DLD1 (cell line): ENCODE measurements around the gene SAMD9.
"Not testable (repeated sequence)": the region's sequence is repeated elsewhere in the genome, so short reads cannot be mapped to it uniquely, and the experiment has no call there.

Source experiments
- in situ Hi-C: cut with HindIII; loops from 2 replicates; pipeline ENCODE4 v1.10.0; 2017; ENCODE audit warnings: low sequenced_read_pairs

SAMD9 gene

DNA sequence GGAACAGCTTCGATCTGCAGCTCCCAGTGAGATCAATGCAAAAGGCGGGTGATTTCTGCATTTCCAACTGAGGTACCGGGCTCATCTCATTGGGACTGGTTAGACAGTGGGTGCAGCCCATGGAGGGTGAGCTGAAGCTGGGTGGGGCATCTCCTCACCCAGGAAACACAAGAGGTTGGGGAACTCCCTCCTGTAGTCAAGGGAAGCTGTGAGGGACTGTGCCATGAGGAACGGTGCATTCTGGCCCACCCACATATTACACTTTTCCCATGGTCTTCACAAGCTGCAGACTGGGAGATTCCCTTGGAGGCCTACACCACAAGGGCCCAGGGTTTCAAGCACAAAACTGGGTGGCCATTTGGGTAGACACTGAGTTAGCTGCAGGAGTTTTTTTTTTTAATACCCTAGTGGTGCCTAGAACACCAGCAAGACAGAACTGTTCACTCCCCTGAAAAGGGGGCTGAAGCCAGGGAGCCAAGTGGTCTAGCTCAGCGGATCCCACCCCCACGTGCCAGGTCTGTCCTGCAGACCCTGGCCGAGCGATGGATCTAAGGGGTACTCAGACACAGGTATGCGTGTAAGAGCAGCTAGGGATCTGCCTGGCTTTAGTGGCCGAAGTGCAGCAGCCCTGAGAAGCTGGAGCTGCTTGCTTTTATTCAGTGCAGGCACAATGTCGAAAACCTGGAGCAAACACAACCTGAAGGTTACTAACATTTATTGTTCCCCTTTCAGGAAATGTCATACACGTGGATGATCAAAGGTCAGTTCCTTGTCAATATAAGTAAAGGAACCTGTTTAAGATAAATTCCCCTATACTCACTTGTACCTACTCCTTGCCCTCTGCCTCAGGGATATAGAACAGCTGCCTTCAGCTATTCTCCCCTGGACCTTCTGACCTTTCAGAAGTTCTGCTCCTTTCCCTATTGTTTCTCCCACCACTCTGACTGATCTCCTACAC lies 3.1 kb upstream of the SAMD9 start:
- in situ Hi-C loops, result no loop called here

DNA sequence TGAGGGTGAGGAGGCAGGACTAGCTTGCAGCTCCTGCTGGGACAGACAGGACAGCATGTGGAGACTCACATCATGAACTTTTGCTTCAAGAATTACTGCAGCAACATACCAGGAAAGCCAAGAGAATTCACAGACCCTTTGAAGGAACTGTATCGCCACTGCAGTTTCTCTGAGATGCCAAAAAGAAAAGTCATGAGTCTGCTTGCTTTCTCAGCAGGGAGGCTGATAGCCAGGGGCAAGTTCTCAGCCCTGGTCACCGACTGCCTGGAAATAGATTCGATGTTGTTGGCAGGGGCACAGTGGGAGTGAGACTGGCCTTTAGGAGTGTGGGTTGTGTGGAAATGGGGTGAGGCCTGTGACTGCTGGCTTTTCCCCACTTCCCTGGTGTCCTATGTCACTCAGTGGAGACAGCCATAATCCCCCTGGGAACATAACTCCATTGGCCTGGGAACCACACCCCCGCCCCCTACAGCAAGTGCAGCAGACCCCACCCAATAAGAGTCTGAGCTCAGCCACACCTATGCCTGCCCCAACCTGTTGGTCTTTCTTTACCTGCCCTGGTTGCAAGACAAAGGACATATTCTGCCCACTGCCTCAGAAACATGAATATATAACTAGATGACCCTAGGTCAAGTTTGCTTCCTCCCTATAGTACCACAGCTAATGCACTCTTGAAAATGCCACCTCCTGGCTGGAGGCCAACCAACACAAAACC lies 1.6 kb upstream of the SAMD9 start:
- in situ Hi-C loops, result no loop called here

DNA sequence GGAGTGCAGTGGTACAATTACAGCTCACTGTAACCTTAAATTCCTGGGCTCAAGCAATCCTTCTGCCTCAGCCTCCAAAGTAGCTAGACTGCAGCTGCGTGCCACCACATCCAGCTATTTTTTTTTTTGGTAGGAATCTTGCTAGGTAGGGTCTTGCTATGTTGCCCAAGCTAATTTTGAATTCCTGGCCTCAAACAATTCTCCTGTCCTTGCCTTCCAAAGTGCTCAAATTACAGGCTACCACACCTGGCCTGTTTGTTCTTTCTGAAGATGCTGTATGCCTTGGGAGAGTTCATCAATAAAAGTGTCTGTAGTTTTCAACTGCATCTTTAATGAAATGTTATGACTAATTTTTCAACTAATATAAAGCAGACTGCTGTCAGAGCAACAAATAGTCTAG lies 452 bp downstream of the SAMD9 start:
- in situ Hi-C loops, result no loop called here

DNA sequence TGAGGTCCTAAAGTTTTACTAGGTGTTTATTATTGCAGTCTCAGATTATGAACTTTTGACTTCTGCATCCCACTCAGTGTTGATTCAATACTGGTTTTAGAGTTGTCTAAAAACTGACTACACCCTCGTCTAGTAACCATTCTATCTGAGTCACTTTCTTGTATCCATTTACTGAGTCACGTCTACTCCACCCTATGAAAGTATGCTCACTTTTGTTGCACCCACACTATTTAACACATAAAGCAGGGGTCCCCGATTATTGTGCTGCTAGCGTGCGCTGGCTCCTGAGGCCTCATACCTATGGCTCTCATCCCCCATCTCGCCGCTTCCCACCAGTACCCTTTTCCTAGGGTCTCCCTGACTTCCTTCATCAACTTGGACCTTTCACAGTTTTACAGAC lies 2.0 kb downstream of the SAMD9 start:
- in situ Hi-C loops, result no loop called here

DNA sequence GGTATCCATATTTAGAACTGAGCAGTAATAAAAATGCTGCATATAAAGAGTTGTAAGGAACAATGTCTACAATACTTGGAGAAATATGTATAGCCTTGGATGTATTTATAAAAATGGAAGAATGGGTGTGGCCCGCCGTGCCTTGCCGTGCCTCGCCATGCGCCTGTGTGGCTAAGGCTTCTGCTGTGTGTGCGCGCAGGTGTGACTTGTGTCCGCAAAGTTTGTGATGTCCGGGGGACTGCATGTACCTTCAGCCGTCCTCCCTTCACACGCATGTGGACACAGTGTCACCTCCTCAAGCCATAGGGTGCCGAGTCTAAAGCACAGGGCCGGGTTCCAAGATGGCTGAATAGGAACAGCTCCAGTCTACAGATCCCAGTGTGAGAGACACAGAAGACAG lies 9.8 kb downstream of the SAMD9 start:
- in situ Hi-C loops, result no loop called here

DNA sequence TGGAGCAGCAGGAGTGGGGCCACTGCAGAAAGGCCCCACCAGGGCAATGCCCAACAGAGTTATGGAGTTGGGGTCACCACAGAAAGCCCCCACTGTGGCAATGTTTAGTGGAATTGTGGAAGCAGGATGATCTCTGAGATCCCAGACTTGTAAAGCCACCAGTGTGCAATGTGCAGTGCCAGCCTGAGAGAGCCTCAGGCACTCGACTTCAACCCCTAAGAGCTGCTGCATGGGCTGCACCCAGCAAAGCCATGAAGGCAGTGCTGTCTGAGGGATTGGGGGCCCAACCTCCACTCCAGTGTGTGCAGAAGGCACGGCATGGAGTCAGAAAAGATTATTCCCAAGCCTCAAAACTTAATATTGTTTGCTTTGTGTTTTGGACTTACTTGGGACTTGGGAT lies 20.4 kb downstream of the SAMD9 start:
- in situ Hi-C loops, result no loop called here

DNA sequence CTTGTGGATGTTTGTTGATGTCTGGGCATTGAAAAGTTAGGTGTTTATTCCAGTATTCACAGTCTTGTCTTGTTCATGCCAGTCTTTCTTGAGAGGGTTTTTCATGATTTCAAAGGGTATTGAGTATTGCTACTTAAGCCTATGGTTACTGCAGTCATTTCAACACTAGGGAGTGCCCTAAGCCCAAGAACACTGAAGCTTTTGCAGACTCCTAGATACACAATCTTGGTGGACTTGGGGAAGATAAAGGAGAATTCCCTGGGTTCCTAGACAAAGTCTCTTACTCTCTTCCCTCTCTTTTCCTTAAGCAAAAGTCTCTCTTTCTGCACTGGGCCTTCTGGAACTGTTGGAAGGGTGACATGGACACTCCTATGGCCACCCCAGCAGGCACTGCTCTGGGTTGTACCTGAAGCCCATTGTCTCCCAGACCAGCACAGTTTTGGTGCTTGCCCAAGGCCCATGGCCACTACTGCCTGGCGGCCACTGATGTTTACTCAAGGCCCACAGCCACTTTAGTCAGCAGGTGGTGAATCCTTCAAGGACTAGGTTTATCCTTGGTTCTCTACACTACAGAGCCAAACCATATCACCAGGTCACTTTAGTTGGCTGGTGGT lies 24.9 kb downstream of the SAMD9 start:
- in situ Hi-C loops, result no loop called here

DNA sequence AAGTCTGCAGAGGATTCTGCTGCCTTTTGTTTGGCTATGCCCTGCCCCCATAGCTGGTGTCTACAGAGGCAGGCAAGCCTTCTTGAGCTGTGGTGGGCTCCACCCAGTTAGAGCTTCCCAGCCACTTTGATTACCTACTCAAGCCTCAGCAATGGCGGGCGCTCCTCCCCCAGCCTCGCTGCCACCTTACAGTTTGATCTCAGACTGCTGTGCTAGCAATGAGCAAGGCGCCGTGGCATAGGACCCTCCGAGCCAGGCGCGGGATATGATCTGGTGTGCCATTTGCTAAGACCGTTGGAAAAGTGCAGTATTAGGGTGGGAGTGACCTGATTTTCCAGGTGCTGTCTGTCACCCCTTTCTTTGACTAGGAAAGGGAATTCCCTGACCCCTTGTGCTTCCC lies 44.4 kb downstream of the SAMD9 start:
- in situ Hi-C loops, result not testable (repeated sequence)

DNA sequence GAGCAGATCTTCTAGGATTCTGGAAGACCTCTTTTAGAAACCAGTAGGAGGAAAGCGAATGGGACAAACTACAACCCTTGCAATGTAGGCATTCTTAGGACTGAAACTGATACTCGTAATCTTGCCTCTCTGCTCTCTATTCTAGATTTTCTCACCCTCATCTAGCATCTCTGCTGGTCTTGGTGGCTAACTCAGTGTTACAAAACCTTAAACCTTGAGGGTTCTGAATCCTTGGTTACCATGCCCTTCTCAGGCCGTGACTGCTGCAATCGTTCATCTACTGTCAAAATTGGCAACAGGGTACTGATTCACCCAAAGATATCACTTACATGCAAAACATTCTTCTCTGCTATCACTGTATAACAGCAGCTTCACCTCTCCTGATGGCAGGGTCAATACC lies 55.2 kb downstream of the SAMD9 start:
- in situ Hi-C loops, result no loop called here

DNA sequence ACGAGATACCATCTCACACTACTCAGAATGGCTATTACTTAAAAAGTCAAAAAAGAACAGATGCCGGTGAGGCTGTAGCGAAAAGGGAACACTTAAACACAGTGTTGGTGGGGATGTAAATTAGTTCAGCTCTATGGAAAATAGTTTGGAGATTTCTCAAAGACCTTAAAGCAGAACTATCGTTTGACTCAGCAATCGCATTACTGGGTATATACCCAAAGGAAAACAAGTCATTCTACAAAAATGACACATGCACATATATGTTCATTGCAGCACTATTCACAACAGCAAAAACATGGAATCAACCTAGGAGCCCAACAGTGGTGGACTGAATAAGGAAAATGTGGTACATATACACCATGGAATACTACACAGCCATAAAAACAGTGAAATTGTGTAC lies 56.9 kb downstream of the SAMD9 start:
- in situ Hi-C loops, result no loop called here

DNA sequence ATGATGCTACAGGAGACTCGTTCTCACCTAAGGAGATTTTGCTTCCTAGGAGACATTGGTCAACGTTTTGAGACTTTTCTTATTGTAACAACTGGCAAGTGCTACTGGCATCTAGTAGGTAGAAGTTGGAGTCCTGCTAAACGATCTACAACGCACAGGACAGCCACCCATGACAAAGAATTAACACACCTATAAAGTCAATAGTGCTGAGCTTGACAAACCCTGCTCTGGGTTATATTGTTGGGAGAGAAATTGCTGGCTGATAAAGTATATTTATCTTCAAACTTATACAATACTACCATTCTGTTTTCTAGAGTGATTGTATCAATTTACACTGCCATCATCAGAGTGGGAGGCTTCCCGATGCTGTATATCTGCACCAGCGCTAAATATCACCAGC lies 57.8 kb downstream of the SAMD9 start:
- in situ Hi-C loops, result no loop called here

DNA sequence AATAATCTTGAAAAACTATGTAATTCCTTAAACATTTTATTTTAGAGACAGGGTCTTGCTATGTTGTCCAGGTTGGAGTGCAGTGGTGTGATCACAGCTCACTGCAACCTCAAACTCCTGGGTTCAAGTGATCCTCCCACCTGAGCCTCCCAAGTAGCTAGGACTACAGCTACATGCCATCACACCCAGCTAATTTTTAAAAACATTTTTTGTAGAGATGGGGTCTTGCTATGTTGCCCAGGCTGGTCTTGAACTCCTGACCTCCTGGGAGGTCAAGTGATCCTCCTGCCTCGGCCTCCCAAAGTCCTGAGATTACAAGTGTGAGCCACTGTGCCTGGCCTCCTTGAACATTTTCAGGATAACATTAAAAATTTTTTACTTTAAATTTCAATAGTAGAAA lies 61.2 kb downstream of the SAMD9 start:
- in situ Hi-C loops, result not testable (repeated sequence)

DNA sequence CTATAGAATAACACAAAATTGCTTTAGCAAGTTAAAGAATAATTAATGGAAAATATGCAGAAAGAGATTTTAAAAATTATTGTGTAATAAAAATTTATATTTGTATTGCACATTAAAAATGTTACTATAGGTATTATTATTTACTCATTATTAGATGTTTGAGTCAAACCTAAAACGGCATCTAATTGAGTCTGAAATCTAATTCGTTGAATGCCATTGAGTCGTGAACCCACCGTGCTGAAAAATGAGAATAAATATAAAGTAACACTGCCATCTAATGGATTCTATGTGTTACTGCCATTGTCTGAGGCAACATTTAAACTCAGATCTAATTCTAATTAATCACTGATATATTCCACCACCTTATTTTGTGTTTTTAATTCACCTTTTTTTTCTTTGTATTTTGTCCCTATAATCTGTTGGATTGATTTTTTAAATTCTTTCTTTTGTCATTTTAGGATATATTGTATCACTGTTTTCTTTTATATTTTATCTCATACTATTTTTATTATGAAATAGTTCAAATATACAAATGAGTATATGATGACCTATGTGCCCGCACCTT lies 62.2 kb downstream of the SAMD9 start:
- in situ Hi-C loops, result no loop called here

DNA sequence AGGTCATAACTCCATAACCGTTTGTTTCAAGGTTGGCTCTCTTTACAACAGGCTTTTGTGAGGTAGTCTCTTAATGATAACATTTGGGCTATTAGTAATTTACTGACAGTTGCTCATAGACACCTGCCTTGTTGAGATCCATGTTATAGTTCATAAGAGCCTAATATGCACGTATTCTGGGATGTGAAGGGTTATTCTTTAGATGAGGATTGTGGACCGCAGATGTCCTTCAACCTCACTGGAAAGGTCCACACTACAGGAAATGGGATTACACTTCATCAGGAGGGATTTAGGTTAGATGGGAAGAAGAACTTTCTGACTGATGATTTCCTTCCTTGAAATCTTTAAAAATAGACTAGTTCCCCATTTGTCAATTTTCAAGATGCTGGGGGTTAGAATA lies 62.8 kb downstream of the SAMD9 start:
- in situ Hi-C loops, result no loop called here

DNA sequence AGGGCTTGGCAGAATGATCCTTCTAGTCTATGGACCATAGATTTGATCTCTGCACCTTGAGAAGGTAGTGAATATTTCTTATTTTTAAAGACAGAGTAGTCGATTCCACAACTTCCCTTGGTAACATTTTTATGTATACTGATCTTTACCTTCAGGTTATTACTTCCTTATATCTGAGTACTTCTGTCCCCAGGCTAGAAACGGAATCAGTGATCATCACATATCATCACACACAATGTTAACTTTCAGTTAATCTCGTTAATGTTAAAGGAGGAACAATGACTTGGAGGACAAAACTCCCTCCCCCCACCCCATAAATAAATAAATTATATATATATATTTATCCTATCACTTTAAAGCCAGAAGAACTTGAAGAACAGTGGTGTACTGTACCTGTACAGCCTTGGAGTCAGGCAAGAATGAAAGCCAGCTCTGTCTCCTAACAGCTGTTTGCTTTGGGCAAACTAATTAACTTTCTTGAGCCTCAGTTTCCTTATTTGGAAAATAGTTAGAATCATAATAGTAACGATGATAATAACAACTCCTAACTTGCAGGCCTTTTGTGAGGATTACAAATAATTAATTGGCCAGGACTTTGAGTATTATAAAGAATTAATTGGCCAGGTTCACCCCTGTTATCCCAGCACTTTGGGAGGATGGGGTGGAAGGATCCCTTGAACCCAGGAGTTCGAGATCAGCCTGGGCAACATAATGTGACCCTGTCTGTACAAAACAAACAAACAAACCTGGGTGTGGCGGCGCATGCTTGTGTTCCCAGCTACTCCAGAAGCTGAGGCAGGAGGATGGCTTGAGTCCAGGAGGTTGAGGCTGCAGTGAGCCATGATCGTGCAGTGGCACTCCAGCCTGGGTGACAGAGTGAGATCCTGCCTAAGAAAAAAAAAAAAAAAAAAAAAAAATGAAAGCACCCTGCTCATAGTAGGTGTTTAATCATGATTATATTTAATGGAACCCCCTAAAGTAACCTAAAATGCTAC lies 63.5 kb downstream of the SAMD9 start:
- in situ Hi-C loops, result no loop called here

DNA sequence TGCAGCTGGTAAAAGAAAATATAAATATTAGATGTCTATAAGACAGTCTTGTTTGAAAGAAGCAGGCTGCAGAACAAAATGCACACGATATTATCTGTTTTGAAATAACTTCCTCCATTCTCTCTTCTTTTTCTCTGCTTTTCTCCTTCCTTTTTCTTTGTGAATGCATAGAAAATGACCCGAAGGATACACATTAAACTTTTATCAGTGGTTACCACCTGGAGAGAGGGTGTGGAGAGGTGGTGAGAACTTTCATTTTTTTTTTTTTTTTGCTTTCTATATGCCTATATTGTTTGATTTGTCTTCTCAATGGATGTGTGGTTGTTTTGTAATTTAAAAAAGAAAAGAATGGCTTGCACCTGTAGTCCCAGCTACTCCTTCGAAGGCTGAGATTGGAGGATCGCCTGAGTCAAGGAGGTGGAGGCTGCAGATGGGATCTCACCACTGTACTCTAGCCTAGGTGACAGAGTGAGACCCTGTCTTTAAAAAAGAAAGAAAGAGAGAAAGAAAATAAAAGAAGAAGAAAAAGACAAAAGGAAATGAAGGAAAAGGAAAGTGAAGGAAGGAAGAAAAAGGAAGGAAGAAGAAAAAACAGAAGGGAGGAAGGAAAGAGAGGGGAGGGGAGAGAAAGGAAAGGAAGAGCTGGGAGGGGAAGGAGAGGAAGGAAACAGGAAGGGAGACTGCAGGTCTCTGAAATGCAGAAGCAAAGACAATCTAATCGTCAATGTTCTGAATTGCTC lies 64.4 kb downstream of the SAMD9 start:
- in situ Hi-C loops, result no loop called here

DNA sequence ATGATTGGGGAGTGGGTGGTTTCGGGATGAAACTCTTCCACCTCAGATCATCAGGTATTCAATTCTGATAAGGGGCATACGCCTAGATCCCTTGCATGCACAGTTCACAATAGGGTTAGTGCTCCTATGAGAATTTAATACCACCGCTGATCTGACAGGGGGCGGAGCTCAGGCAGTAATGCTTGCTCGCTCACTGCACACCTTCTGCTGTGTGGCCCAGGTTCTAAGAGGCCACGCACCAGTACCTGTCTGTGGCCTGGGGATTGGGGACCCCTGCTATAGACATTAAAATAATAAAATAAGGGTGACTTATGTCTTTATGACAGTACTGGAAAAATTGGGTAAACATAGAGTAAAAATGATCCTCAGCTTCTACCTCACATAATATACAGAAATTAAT lies 66.1 kb downstream of the SAMD9 start:
- in situ Hi-C loops, result no loop called here
